HCT116 (cell line): ENCODE data around the gene EXOSC5. TPM values are rescaled to one million over a fixed set of nuclear protein-coding genes. Genes with fewer than 3 reads are reported as not detected.

Experiments used
- ATAC-seq: fragments of 200-7000 bp; cut with Tn5 transposase; 2 replicates; pipeline ENCODE4 v1.9.1; 2020; ENCODE audit warnings: mild to moderate bottlenecking, moderate library complexity
- BruUV-seq: library from RNA; stranded (reverse); fragments of 400-500 nt; replicated peaks from 2 replicates; lab custom pipeline; 2021; lab: Mats Ljungman, UMichigan
- CTCF ChIA-PET: fragments of 300-600 bp; sonication (Branson Sonifier 250); formaldehyde crosslinking; loops from one replicate; lab custom pipeline; 2021; ENCODE audit warnings: antibody characterized with exemption; lab: Charles Lee
- POLR2A ChIA-PET: fragments of 300-600, 350-600 bp; sonication (Branson Sonifier 250); formaldehyde crosslinking; loops from one replicate; lab custom pipeline; 2021; ENCODE audit warnings: antibody characterized with exemption; lab: Charles Lee
- RAD21 ChIA-PET, 2 experiments: fragments of 300-600 bp; sonication (Branson Sonifier 250); formaldehyde crosslinking; loops; one replicate each; lab custom pipeline; 2023; ENCODE audit warnings: low total read pairs in 2 of 2; ENCODE audit not compliant: uncharacterized antibody in 2 of 2, unreplicated experiment in 2 of 2, low non-redundant PET in 1 of 2; lab: Charles Lee
- DNase-seq: peaks from one replicate; pipeline ENCODE4 v3.0.0-alpha.2; 2010; ENCODE audit warnings: low read depth, low spot score
- H2AFZ ChIP-seq: fragments of 200-600 bp; shearing (Covaris generic), sonication (generic); 2 replicates; pipeline ENCODE4 v1.6.1; 2017; ENCODE audit warnings: low read depth, mixed run types, mixed read lengths, antibody characterized with exemption, low read length; ENCODE audit not compliant: poor library complexity, severe bottlenecking
- H3K27ac ChIP-seq: 2 replicates; pipeline ENCODE4 v1.5.1; 2012; ENCODE audit warnings: low read depth, low read length
- H3K27me3 ChIP-seq: fragments of 200-600 bp; sonication (generic); 2 replicates; pipeline ENCODE4 v1.6.1; 2016; ENCODE audit warnings: mixed run types, low read length, mixed read lengths; ENCODE audit not compliant: insufficient read depth
- H3K36me3 ChIP-seq, 2 experiments: fragments of 200-500 bp in 1 of 2; fragments of 200-600 bp in 1 of 2; sonication (Bioruptor generic) in 1 of 2; sonication (generic) in 1 of 2; 2 replicates each; pipeline versions ENCODE4 v1.5.1 to v1.6.1; 2014 to 2016; ENCODE audit warnings: low read length in 2 of 2, inconsistent platforms in 1 of 2, mixed read lengths in 1 of 2, mixed run types in 1 of 2; ENCODE audit not compliant: insufficient read depth in 2 of 2, control insufficient read depth in 1 of 2
- H3K4me1 ChIP-seq, 2 experiments: fragments of 200-600 bp in 1 of 2; sonication (generic) in 1 of 2; 2 replicates each; pipeline versions ENCODE4 v1.5.1 to v1.6.1; 2012 to 2017; ENCODE audit warnings: low read length in 2 of 2, inconsistent platforms in 1 of 2, mild to moderate bottlenecking in 1 of 2, mixed read lengths in 1 of 2, mixed run types in 1 of 2, moderate library complexity in 1 of 2; ENCODE audit not compliant: insufficient read depth in 2 of 2, control insufficient read depth in 1 of 2
- H3K4me2 ChIP-seq: fragments of 200-600 bp; sonication (generic); 2 replicates; pipeline ENCODE4 v1.6.1; 2017; ENCODE audit warnings: mixed run types, low read length, mixed read lengths
- H3K4me3 ChIP-seq, 2 experiments: fragments of 200-600 bp in 1 of 2; sonication (generic) in 1 of 2; replicated peaks in 1 of 2; 2 replicates each; pipeline ENCODE4 v1.5.1; 2011 to 2016; ENCODE audit warnings: low read length in 2 of 2, control low read depth in 1 of 2, low read depth in 1 of 2, mild to moderate bottlenecking in 1 of 2, mixed read lengths in 1 of 2, mixed run types in 1 of 2
- H3K79me2 ChIP-seq: fragments of 200-600 bp; sonication (generic); 2 replicates; pipeline ENCODE4 v1.6.1; 2017; ENCODE audit warnings: mild to moderate bottlenecking, mixed run types, low read length, moderate library complexity, mixed read lengths; ENCODE audit not compliant: insufficient read depth
- H3K9ac ChIP-seq: fragments of 200-600 bp; sonication (generic); 2 replicates; pipeline ENCODE4 v1.6.1; 2016; ENCODE audit warnings: low read length, mixed read lengths
- H3K9me2 ChIP-seq: fragments of 200-600 bp; sonication (generic), shearing (Covaris generic); 2 replicates; pipeline ENCODE4 v1.6.1; 2017; ENCODE audit warnings: mixed run types, mild to moderate bottlenecking, moderate library complexity; ENCODE audit not compliant: insufficient read depth
- H3K9me3 ChIP-seq, 2 experiments: fragments of 200-500 bp in 1 of 2; fragments of 200-600 bp in 1 of 2; sonication (Bioruptor generic) in 1 of 2; sonication (generic) in 1 of 2; 2 replicates each; pipeline ENCODE4 v1.6.1; 2014 to 2017; ENCODE audit warnings: low read length in 2 of 2, mixed read lengths in 2 of 2, inconsistent platforms in 1 of 2, low read depth in 1 of 2, mild to moderate bottlenecking in 1 of 2, mixed run types in 1 of 2, moderate library complexity in 1 of 2; ENCODE audit not compliant: control insufficient read depth in 1 of 2, insufficient read depth in 1 of 2
- H4K20me1 ChIP-seq: fragments of 200-600 bp; sonication (generic), shearing (Covaris generic); 2 replicates; pipeline ENCODE4 v1.6.1; 2017; ENCODE audit warnings: mixed run types, mild to moderate bottlenecking, moderate library complexity; ENCODE audit not compliant: insufficient read depth
- CBX3 ChIP-seq: IDR thresholded peaks from 2 replicates; pipeline ENCODE4 v1.6.1; 2012; ENCODE audit warnings: low read depth
- EZH2phosphoT487 ChIP-seq: fragments of 200-600 bp; IDR thresholded peaks from 2 replicates; pipeline ENCODE4 v1.6.1; 2018; ENCODE audit warnings: antibody characterized with exemption, borderline replicate concordance
- ZFX ChIP-seq: fragments of 450-650 bp; IDR thresholded peaks from 2 replicates; pipeline ENCODE4 v1.6.1; 2017
- intact Hi-C: fragments of 100-400 bp; cut with micrococcal nuclease; formaldehyde crosslinking; loops from 2 replicates; pipeline ENCODE4 v1.10.0; 2022
- total RNA-seq: library from RNA; stranded (reverse); gene quantifications from one replicate; pipeline ENCODE4 v1.2.1, GENCODE V29; 2021; ENCODE audit not compliant: unreplicated experiment
- TF ChIP-seq, protein P1 (sequence below): IDR thresholded peaks from 2 replicates; pipeline ENCODE4 v1.6.1; 2012

EXOSC5 gene
- total RNA-seq, 1 experiment from 2014 or later, result 57.5 TPM

DNA sequence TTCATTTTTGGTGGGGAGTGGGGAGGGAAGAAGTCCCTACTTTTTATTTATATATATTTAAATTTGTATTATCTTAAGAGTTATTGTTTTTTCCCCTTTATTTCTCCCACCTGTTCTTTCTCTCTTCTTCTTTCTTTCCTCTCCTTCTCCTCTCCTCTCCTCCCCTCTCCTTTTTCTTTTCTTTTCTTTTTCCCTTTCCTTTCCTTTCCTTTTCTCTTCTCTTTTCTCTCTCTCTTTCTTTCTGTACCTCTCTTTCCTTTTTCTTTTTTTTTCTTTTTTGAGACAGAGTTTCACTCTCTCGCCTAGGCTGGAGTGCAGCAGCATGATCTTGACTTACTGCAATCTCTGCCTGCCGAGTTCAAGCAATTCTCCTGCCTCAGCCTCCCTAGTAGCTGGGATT lies 2.4 kb upstream of the EXOSC5 start:
- no peak overlapping the region for H3K9ac ChIP-seq
- no peak overlapping the region for H3K4me3 ChIP-seq
- no TSS peak for BruUV-seq
- TF ChIP-seq ZFX, result no peak
- no peak overlapping the region for H3K27ac ChIP-seq
- ChIA-PET CTCF (no interaction called here), POLR2A (no interaction called here), RAD21 (no interaction called here)
- H3K27me3 ChIP-seq, result no peaks in the 10 kb centered on the region
- no peak overlapping the region for H2AFZ ChIP-seq
- DNase-seq (no peak), ATAC-seq (no peak)
- intact Hi-C loops, result no loop called here
- peaks cover 42% of the 10 kb centered on the region for H3K79me2 ChIP-seq
- H3K9me2 ChIP-seq, result no peaks in the 10 kb centered on the region
- H3K36me3 ChIP-seq, result no peaks in the 10 kb centered on the region
- peaks cover 12 to 21% of the 10 kb centered on the region in 2 experiments for H3K4me1 ChIP-seq
- H4K20me1 ChIP-seq, result no peaks in the 10 kb centered on the region
- H3K4me2 ChIP-seq, result no peak overlapping the region
- no peaks in the 10 kb centered on the region for H3K9me3 ChIP-seq

DNA sequence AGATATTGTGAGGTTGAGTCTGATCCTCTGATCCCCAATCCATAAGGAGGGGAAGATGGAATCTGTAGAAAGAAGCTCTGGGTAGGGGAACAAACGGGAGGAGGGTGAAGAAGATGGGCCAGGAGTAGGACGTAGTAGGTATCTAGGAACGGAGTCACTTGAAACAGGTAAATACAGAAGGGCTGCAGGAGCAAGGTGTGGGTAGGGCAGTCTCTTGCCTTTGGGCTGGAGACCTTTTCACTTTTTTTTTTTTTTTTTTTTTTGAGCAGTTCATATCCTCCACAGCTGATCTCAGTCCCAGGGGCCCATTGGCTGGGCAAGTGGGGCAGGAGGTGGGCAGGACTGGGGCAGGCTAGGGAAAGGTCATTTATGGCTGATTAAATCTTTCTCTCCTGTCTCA lies 1.9 kb upstream of the EXOSC5 start:
- RAD21 ChIA-PET, result no interaction called here
- ATAC-seq (no peak), DNase-seq (no peak)
- H3K4me3 ChIP-seq, result peak overlapping the region; percentile 60 to 93
- POLR2A ChIA-PET, result no interaction called here
- H2AFZ ChIP-seq, result no peak overlapping the region
- H3K9me2 ChIP-seq, result no peaks in the 10 kb centered on the region
- no peaks in the 10 kb centered on the region for H3K36me3 ChIP-seq
- no peaks in the 10 kb centered on the region for H4K20me1 ChIP-seq
- intact Hi-C loops, result no loop called here
- peak overlapping the region; percentile 83 for H3K4me2 ChIP-seq
- no peaks in the 10 kb centered on the region for H3K27me3 ChIP-seq
- H3K9ac ChIP-seq, result peak overlapping the region; percentile 92
- TF ChIP-seq, protein P1, sequence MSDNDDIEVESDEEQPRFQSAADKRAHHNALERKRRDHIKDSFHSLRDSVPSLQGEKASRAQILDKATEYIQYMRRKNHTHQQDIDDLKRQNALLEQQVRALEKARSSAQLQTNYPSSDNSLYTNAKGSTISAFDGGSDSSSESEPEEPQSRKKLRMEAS, result no peak
- TF ChIP-seq CBX3, result no peak
- TF ChIP-seq EZH2phosphoT487, result no peak
- peaks cover 42% of the 10 kb centered on the region for H3K79me2 ChIP-seq
- CTCF ChIA-PET, result no interaction called here
- BruUV-seq, result no TSS peak
- H3K4me1 ChIP-seq, result peaks cover 12 to 21% of the 10 kb centered on the region in 2 experiments
- no peaks in the 10 kb centered on the region for H3K9me3 ChIP-seq
- H3K27ac ChIP-seq, result no peak overlapping the region
